Measurements from ENCODE around the gene TBC1D22A.

The TBC1D22A gene

DNA sequence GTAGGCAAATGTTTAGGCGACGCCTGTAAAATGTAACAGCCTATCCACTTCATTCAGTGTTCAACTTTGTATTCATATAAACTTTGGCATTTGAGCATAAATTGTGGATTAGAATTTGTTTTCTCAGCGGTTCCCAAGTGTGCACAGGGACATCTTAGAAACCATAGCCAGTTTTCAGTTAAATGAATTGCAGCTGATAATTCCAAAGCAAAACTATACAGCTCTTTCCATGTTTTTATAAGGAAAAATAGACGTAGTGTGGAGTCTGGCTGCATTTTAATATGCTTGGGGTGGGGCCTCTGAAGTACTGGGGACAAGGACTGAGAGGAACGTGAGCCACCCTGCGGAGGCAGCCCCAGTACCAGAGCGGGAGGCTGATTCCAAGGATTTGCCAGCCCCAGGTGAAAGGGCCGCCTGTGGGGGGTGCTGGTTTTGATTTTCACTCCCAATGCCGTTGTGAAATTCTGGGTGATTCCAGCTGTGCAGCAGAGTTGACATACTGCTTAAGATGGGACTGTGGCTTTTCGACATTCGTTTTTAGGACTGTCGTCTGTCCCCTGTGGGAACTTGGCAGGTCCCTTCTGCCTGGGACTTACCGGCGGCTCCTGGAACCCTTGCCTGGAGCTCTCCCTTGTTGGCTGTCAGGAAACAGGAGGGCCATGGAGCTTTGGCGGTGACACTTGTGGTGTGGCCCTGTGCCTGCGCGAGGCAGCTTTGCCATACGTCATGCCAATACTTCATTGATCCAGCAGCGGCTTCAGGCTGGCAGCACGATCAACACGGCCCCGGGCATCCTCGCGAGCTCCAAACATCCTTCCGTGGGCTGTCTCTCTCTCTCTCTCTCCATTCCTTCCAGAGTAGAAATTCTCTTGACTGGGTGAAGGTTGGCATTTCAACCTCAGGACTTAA is 370.9 kb downstream of the TBC1D22A start:
- ChIA-PET POLR2A (no interaction called here), CTCF (no interaction called here)
- DNase-seq (ENCODE audit: low read depth, low spot score), result no peak
- TF ChIP-seq, protein P1, sequence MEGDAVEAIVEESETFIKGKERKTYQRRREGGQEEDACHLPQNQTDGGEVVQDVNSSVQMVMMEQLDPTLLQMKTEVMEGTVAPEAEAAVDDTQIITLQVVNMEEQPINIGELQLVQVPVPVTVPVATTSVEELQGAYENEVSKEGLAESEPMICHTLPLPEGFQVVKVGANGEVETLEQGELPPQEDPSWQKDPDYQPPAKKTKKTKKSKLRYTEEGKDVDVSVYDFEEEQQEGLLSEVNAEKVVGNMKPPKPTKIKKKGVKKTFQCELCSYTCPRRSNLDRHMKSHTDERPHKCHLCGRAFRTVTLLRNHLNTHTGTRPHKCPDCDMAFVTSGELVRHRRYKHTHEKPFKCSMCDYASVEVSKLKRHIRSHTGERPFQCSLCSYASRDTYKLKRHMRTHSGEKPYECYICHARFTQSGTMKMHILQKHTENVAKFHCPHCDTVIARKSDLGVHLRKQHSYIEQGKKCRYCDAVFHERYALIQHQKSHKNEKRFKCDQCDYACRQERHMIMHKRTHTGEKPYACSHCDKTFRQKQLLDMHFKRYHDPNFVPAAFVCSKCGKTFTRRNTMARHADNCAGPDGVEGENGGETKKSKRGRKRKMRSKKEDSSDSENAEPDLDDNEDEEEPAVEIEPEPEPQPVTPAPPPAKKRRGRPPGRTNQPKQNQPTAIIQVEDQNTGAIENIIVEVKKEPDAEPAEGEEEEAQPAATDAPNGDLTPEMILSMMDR (IDR thresholded peaks at IDR 0.05; ENCODE audit: insufficient read depth, low read length, missing control alignments), result no peak
- no peak overlapping the region for H3K4me3 ChIP-seq (ENCODE audit: low read depth, low read length)

DNA sequence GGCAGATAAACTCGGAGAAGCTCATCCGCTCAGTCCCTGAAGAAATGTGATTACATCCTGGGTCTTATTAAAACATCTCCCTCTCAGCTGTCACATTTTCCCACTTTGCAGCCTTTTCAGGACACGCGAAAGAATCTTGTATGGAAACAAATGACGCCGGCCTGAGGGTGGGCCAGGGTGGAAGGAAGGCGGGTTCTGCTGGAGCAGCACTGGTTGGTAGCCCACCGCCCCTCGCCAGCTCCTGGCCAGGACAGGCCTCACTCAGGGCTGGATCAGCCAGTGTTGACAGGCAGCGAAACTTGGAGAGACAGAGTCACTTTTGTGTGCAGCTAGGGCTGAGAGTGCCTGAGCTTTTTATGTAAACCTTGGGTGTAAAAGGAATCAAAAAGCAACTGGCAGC is 371.8 kb downstream of the TBC1D22A start:
- CTCF ChIA-PET, result no interaction called here
- no peak for DNase-seq (ENCODE audit: low read depth, low spot score)
- no peak overlapping the region for H3K4me3 ChIP-seq (ENCODE audit: low read depth, low read length)
- POLR2A ChIA-PET, result no interaction called here
- TF ChIP-seq, protein P1 (IDR thresholded peaks at IDR 0.05; ENCODE audit: insufficient read depth, low read length, missing control alignments), result no peak

DNA sequence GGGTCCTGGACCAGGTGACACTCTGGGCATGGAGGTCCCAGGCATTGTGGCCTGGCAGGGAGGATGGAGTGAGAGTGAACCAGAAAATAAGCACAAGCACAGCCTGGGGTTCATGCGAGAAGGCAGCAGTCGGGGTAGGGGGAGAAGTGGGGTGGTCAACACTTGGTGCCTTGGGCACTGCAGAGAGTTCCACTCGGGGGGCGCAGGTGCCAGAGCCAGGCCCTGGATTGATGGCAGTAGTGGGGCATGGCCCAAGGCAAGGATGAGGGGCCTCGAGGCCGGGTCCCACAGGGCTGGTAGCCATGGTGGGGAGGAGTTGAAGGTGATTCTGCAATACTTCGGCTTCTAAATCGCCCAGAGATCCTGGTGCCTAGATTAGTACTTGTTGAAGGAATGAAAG is 372.9 kb downstream of the TBC1D22A start:
- TF ChIP-seq, protein P1 (IDR thresholded peaks at IDR 0.05; ENCODE audit: insufficient read depth, low read length, missing control alignments), result no peak
- POLR2A ChIA-PET, result no interaction called here
- CTCF ChIA-PET, result no interaction called here
- H3K4me3 ChIP-seq (ENCODE audit: low read depth, low read length), result no peak overlapping the region
- no peak for DNase-seq (ENCODE audit: low read depth, low spot score)

DNA sequence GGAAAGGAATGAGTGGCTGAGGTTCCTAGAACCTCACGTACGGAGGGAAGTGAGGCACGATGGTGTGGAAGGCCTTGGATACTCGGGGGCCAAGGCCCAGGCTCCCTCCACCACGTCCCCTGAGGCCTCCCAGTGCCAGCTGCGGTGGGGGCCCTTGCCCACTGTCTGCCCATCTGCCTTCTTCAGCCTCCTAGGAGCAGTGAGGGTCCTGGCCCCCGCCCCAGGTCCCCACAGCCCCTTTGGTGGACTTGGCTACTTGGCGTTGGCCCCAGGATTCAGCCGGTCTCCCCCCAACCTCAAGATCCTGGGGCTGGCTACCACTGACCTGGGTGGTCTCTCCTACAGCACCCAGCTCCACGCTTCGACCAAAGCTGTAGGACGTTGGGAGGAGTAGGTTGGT is 373.6 kb downstream of the TBC1D22A start:
- POLR2A ChIA-PET, result no interaction called here
- CTCF ChIA-PET, result no interaction called here
- DNase-seq (ENCODE audit: low read depth, low spot score), result no peak
- TF ChIP-seq, protein P1 (IDR thresholded peaks at IDR 0.05; ENCODE audit: insufficient read depth, low read length, missing control alignments), result no peak
- H3K4me3 ChIP-seq (ENCODE audit: low read depth, low read length), result no peak overlapping the region

DNA sequence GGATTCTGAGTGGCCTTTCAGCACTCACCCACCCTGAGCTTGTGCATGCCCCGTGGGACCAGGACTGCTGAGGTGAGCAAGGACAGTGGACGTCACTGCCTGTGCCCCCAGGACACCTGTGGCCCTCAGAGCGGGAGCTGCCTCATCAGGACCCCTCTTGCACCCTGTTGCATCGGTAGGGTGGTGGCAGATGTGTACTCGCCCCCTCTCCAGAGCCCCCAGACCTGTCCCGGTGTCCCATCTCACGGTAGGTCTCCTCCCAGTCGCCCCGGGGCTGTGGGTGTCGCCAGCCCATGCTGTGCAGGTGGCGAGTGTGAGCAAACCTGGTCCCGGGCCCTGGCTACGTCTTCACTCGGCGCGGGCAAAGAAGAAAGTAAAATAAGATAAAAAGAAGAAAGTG is 374.2 kb downstream of the TBC1D22A start:
- TF ChIP-seq, protein P1 (IDR thresholded peaks at IDR 0.05; ENCODE audit: insufficient read depth, low read length, missing control alignments), result no peak
- H3K4me3 ChIP-seq (ENCODE audit: low read depth, low read length), result no peak overlapping the region
- CTCF ChIA-PET, result no interaction called here
- POLR2A ChIA-PET, result no interaction called here
- DNase-seq (ENCODE audit: low read depth, low spot score), result no peak

DNA sequence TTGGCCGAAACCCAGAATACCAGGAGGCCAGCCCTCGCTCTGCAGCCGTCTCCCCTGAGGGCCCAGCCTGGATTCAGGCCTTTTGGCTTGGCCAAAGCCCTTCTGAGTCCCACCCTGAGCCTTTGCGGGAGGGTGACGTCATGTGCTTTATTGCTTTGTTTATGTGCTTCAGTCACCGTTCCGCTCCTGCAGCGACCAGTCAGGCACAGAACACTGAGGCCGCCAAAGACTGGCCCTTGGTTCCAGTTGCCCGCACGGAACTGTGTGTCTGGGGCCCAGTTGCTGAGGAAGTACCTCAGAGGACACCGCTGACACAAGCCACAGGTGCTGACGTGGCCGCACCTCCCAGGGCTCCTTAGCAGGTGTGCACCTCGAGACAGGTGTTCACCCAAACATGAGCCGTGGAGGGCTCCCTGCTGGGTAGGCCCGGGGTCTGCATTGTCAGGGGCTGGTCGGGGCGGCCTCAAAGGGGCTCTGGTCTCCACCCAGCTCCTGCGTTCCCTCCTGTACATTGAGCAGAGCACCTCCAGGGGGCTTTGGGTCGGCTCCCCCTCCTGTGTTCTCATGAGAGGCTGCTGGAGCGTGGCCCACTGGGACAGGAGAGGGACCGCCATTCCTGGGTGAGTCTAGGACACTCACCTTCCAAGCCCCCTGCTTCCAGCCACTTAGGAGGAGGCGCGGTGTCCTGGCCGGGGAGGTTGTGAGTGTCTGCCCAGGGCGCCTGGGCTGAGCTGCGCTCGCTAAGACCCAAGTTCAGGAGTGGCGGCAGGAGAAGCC is 376.8 kb downstream of the TBC1D22A start:
- ChIA-PET POLR2A (no interaction called here), CTCF (no interaction called here)
- TF ChIP-seq, protein P1 (IDR thresholded peaks at IDR 0.05; ENCODE audit: insufficient read depth, low read length, missing control alignments), result no peak
- DNase-seq (ENCODE audit: low read depth, low spot score), result no peak
- H3K4me3 ChIP-seq (ENCODE audit: low read depth, low read length), result no peak overlapping the region
